Bronchial epithelial cell (primary cell): ENCODE results near the gene TEF. TPM values are rescaled to one million over a fixed set of nuclear protein-coding genes. Genes with fewer than 3 reads are reported as not detected.
"Not testable (repeated sequence)": the region's sequence is repeated elsewhere in the genome, so short reads cannot be mapped to it uniquely, and the experiment has no call there.

Experiments used
- DNase-seq: peaks from one replicate; pipeline ENCODE4 v3.0.0-alpha.2; 2010; ENCODE audit warnings: low read depth
- FAIRE-seq: peaks from 2 replicates; lab custom pipeline; 2011; peaks lifted over from hg19 to GRCh38; lab: Jason Lieb, UNC
- H3K27me3 ChIP-seq: 2 replicates; pipeline ENCODE4 v1.5.1; 2011; ENCODE audit warnings: low read length; ENCODE audit not compliant: control insufficient read depth, insufficient read depth
- H3K36me3 ChIP-seq: 2 replicates; pipeline ENCODE4 v1.5.1; 2011; ENCODE audit warnings: low read length; ENCODE audit not compliant: control insufficient read depth, insufficient read depth
- H3K4me3 ChIP-seq: 2 replicates; pipeline ENCODE4 v1.5.1; 2011; ENCODE audit warnings: mild to moderate bottlenecking, low read depth, low read length, control low read depth
- CTCF ChIP-seq: IDR thresholded peaks from 2 replicates; pipeline ENCODE4 v1.5.1; 2011; ENCODE audit warnings: mild to moderate bottlenecking, moderate library complexity, low read length, control low read depth, inconsistent platforms; ENCODE audit not compliant: insufficient read depth, severe bottlenecking
- total RNA-seq: library from RNA; depleted of rRNA; stranded (reverse); fragments of >200 nt; gene quantifications from 2 replicates; pipeline ENCODE4 v1.2.1, GENCODE V29; 2014

The TEF gene
- total RNA-seq, 1 donor from 2014 or later: 7.6 TPM

GRCh38 chr22:41431656-41432055 is 49.9 kb downstream of the TEF start:
- no peak for DNase-seq
- Histone ChIP-seq H3K36me3 (peaks cover 13% of the 10 kb centered on the region), H3K4me3 (no peak overlapping the region), H3K27me3 (no peaks in the 10 kb centered on the region)
- no peak for FAIRE-seq
- TF ChIP-seq CTCF: no peak

DNA sequence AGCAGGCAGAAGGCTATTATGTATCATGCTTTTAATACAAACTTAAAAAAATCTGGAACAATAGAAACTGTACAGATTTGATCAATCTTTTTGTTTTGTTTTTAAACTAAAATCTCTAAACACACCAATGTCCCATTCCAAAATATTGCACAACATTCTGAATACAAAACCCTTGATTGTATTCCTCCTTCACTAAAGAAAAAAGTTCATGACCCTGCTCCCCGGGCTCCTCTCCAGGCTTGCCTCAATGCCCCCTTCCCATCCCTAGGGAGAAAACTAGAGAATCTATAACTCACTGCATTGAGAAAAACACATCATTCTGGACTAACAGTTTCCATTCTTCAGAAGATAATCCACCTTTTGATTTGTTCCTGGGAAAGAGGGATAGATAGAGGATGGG is 51.7 kb downstream of the TEF start:
- not testable (repeated sequence) for H3K27me3 ChIP-seq, FAIRE-seq, H3K4me3 ChIP-seq, DNase-seq
- peaks cover 21% of the 10 kb centered on the region for H3K36me3 ChIP-seq

DNA sequence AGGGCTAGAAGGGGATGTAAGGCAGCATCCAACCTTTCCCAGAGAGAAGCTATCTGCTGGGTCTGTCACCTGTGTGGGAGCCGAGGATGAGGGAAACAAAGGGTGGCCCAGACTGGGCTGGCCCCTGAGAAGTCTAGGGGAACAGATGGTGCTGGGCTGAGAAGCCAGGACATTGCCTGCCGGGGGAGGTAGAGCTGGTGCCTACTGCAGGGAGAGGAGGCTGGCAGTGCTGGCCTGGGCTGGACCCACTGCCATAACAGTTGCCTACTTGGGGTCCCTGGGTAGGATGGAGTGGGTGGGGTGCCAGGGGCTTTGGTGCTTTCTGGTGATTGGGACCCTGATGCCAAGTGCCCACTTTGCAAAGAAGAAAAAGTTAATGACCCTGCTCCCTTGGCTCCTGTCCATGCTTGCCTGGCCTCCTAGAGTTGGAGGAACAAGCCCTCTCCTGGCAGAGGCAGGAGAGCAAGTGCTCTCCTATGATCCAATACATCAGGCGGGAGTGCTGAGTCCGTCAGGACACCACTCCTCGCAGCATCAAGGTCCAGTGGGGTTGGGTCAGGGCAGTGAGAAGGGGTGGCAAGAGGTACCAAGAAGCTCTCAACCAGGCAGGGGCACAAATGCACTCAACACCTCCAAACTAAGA is 52.7 kb downstream of the TEF start:
- DNase-seq, H3K27me3 ChIP-seq, H3K4me3 ChIP-seq, FAIRE-seq: not testable (repeated sequence)
- H3K36me3 ChIP-seq: peaks cover 24% of the 10 kb centered on the region

DNA sequence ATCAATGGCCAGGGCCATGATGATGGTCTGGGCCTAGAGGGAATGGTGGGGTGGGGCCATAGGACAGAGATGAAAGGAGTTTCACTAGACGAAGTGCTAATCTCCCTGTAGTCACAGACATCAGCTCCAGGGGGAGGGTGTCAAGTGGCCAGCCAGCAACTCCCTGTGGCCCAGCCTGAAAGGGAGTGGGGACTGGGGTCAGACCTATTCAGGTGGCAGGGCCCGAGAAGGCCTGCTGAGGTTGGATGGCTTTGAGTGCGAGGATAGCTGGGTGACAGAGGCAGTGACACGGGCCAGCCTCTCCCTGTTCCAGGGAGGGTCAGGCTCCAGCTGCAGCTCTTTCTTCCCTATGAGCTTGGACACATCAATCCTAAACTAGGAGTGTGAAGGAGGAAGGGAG is 53.8 kb downstream of the TEF start:
- Histone ChIP-seq H3K4me3 (no peak overlapping the region), H3K36me3 (peaks cover 24% of the 10 kb centered on the region)
- FAIRE-seq: no peak

GRCh38 chr22:41436322-41437113 is 54.8 kb downstream of the TEF start:
- no peak overlapping the region for H3K4me3 ChIP-seq
- FAIRE-seq (no peak), DNase-seq (no peak)
- H3K36me3 ChIP-seq: peaks cover 24% of the 10 kb centered on the region
- no peaks in the 10 kb centered on the region for H3K27me3 ChIP-seq
- no peak for TF ChIP-seq CTCF

More for the DNA sequence above, 53.8 kb downstream of the TEF start:
- TF ChIP-seq CTCF: no peak
- no peak for DNase-seq
- no peaks in the 10 kb centered on the region for H3K27me3 ChIP-seq

- no peak overlapping the region for H3K4me3 ChIP-seq
- DNase-seq (no peak), FAIRE-seq (no peak)
- H3K36me3 ChIP-seq: peaks cover 27% of the 10 kb centered on the region
- no peaks in the 10 kb centered on the region for H3K27me3 ChIP-seq
- no peak for TF ChIP-seq CTCF
These were observed 55.5 kb downstream of the TEF start for GRCh38 chr22:41437198-41437597.

DNA sequence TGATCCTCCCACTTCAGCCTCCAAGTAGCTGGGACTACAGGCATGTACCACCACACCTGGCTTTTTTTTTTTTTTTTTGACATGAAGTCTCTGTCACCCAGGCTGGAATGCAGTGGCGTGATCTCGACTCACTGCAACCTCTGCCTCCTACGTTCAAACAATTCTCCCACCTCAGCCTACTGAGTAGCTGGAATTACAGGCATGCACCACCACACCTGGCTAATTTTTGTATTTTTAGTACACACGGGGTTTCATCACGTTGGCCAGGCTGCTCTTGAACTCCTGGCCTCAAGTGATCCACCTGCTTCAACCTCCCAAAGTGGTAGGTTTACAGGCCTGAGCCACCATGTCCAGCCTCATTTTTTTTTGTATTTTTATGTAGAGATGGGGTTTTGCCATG is 58.8 kb downstream of the TEF start:
- not testable (repeated sequence) for H3K4me3 ChIP-seq, H3K27me3 ChIP-seq, DNase-seq, FAIRE-seq
- H3K36me3 ChIP-seq: peaks cover 23% of the 10 kb centered on the region
